GM23248 (cell line): ENCODE results near the gene TRIM52. TPM values are rescaled to one million over a fixed set of nuclear protein-coding genes. Genes with fewer than 3 reads are reported as not detected.

ENCODE experiments used
- DNase-seq: peaks from one replicate; pipeline ENCODE4 v3.0.0-alpha.2; 2015
- H2AFZ ChIP-seq: fragments of 200-600 bp; sonication (generic); 2 replicates; pipeline ENCODE4 v1.6.1; 2016; ENCODE audit warnings: antibody characterized with exemption
- H3F3A ChIP-seq: fragments of 200-600 bp; sonication (generic); 2 replicates; pipeline ENCODE4 v1.6.1; 2016; ENCODE audit warnings: mild to moderate bottlenecking, antibody characterized with exemption, mixed run types; ENCODE audit not compliant: insufficient read depth
- H3K27ac ChIP-seq: fragments of 200-600 bp; sonication (generic); 2 replicates; pipeline ENCODE4 v1.5.1; 2016; ENCODE audit warnings: mild to moderate bottlenecking
- H3K27me3 ChIP-seq: fragments of 200-600 bp; sonication (generic); replicated peaks from 2 replicates; pipeline ENCODE4 v1.6.1; 2016; ENCODE audit warnings: mild to moderate bottlenecking; ENCODE audit not compliant: insufficient read depth
- H3K36me3 ChIP-seq: fragments of 200-600 bp; sonication (generic); 2 replicates; pipeline ENCODE4 v1.6.1; 2016; ENCODE audit warnings: low read depth, mild to moderate bottlenecking
- H3K4me1 ChIP-seq: fragments of 200-600 bp; sonication (generic); 2 replicates; pipeline ENCODE4 v1.6.1; 2016; ENCODE audit warnings: mild to moderate bottlenecking; ENCODE audit not compliant: insufficient read depth
- H3K4me2 ChIP-seq: fragments of 200-600 bp; sonication (generic); one replicate; pipeline ENCODE4 v1.6.1; 2016; ENCODE audit warnings: mild to moderate bottlenecking; ENCODE audit not compliant: unreplicated experiment
- H3K4me3 ChIP-seq: fragments of 200-600 bp; sonication (generic); 2 replicates; pipeline ENCODE4 v1.5.1; 2016; ENCODE audit warnings: mild to moderate bottlenecking
- H3K79me2 ChIP-seq: fragments of 200-600 bp; sonication (generic); 2 replicates; pipeline ENCODE4 v1.6.1; 2016; ENCODE audit warnings: mild to moderate bottlenecking; ENCODE audit not compliant: insufficient read depth
- H3K9ac ChIP-seq: fragments of 200-600 bp; sonication (generic); 2 replicates; pipeline ENCODE4 v1.6.1; 2016; ENCODE audit warnings: mild to moderate bottlenecking
- H3K9me2 ChIP-seq: fragments of 200-600 bp; sonication (generic); 2 replicates; pipeline ENCODE4 v1.6.1; 2016; ENCODE audit warnings: mixed run types, mild to moderate bottlenecking, moderate library complexity; ENCODE audit not compliant: insufficient read depth
- H3K9me3 ChIP-seq: fragments of 200-600 bp; sonication (generic); one replicate; pipeline ENCODE4 v1.6.1; 2017; ENCODE audit warnings: low read depth
- H4K20me1 ChIP-seq: fragments of 200-600 bp; sonication (generic); 2 replicates; pipeline ENCODE4 v1.6.0; 2016; ENCODE audit not compliant: insufficient read depth
- EZH2 ChIP-seq: fragments of 200-600 bp; sonication (generic); IDR thresholded peaks from 2 replicates; pipeline ENCODE4 v1.6.1; 2018; ENCODE audit warnings: antibody characterized with exemption, mild to moderate bottlenecking; ENCODE audit not compliant: insufficient read depth, poor library complexity, severe bottlenecking
- EZH2phosphoT487 ChIP-seq: fragments of 200-600 bp; sonication (generic); IDR thresholded peaks from 2 replicates; pipeline ENCODE4 v1.6.1; 2018; ENCODE audit warnings: antibody characterized with exemption, moderate library complexity, mild to moderate bottlenecking, low read depth; ENCODE audit not compliant: insufficient read depth
- WGBS, 2 experiments: methylation state at CpG; one replicate each; pipeline ENCODE4 v1.1.6; 2015 to 2017; ENCODE audit warnings: low lambda C conversion rate in 2 of 2, low coverage in 1 of 2; ENCODE audit errors: missing lambda C conversion rate in 2 of 2; 5-methylcytosine and 5-hydroxymethylcytosine counted together
- in situ Hi-C: fragments of 300-500 bp; cut with MboI; formaldehyde crosslinking; loops from 2 replicates; pipeline ENCODE4 v1.15.0; 2020
- polyA plus RNA-seq: library from polyadenylated mRNA; unstranded; fragments of >200 nt; fragmentation: Nextera tagmentation; extraction: Ambion mirVana; gene quantifications from 2 replicates; pipeline ENCODE4 v1.2.1, GENCODE V29; 2016
- total RNA-seq: library from RNA; depleted of rRNA; stranded (reverse); fragments of >200 nt; shearing (Covaris generic); gene quantifications from 2 replicates; pipeline ENCODE4 v1.2.3, GENCODE V29; 2014

TRIM52 gene
- total and polyA plus RNA-seq, 2 experiments from 2014 or later = 4.1 to 6.6 TPM

DNA sequence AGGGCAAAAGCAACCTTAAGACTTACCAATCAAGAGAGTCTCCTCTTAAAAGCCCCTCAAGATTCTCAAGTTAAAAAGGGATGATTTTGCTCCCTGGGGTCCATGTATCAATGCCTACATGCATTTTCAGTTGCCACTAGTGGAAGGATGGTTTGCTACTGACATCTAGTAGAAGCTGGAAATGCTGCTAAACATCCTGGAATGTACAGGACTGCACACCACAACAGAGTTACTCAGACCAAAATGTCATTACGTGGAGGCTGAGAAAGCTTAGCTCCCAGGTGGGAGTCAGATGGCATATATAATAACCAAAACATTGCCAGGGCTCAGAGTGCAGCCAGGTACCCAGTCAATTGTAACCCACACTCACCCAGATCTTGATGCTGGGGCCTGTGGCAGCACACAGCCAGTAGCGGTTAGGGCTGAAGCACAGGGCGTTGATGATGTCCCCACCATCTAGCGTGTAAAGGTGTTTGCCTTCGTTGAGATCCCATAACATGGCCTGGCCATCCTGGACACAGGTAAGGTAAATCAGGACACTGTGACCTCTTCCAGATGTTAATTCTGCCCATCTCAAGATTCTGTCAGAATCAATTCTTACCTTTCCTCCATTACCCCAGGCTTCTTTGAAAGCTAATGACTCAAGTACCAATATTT is 23.1 kb downstream of the TRIM52 start:
- Histone ChIP-seq H3K36me3 (peaks cover 66% of the 10 kb centered on the region), H3K27ac (peak overlapping the region; percentile 4; the same call in 1 of the 2 replicates), H3K27me3 (no peaks in the 10 kb centered on the region), H3K79me2 (peaks cover 62% of the 10 kb centered on the region), H3K4me2 (no peak overlapping the region), H2AFZ (no peak overlapping the region), H3K9me3 (no peaks in the 10 kb centered on the region), H3F3A (peaks cover 92% of the 10 kb centered on the region), H3K9ac (peak overlapping the region; percentile 23; the same call in 1 of the 2 replicates), H4K20me1 (peaks cover 17% of the 10 kb centered on the region), H3K4me1 (peaks cover 18% of the 10 kb centered on the region), H3K4me3 (no peak overlapping the region), H3K9me2 (no peaks in the 10 kb centered on the region)
- in situ Hi-C loops = no loop called here
- TF ChIP-seq EZH2phosphoT487 (no peak), EZH2 (no peak)
- no peak for DNase-seq
- 93 to 95% methylated on average over 5 of the region's 5 CpGs for WGBS, 2 experiments

DNA sequence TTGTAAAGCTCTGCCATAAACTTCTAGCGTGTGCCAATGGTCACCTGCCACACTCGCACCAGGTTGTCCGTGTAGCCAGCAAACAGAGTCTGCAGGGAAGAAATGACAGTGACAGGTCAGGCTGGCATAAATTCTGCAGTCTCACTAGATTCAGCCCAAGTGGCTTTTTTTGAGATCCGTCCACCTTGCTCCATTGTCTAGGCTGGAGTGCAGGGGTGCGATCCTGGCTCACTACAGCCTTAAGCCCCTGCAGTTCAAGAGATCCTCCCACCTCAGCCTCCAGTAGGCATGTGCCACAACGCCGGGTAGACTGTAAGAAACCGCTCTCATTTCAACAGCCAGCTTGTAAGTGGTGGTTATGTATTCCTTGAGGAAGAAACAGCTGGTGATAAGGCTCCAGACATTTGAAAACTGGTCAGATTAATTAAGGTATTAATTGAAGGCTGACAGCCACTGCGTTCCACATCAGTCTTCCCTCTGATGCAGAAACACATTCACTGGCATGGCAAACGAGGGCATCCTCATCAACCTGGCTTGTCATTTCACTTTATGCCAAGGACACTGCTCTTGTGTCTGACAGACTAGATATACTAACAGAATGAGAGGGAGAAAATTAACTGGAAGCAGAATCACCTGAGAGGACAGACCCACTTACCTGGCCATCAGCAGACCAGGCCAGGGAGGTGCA is 23.8 kb downstream of the TRIM52 start:
- Histone ChIP-seq H3K4me3 (no peak overlapping the region), H2AFZ (no peak overlapping the region), H3K79me2 (peaks cover 55% of the 10 kb centered on the region), H3K9ac (no peak overlapping the region), H3K4me1 (peaks cover 16% of the 10 kb centered on the region), H3K4me2 (no peak overlapping the region), H3K27me3 (no peaks in the 10 kb centered on the region), H3K36me3 (peaks cover 65% of the 10 kb centered on the region), H3K9me2 (no peaks in the 10 kb centered on the region), H3K27ac (no peak overlapping the region), H3F3A (peaks cover 92% of the 10 kb centered on the region), H4K20me1 (peaks cover 15% of the 10 kb centered on the region), H3K9me3 (no peaks in the 10 kb centered on the region)
- no peak for DNase-seq
- TF ChIP-seq EZH2 (no peak), EZH2phosphoT487 (no peak)
- 78 to 80% methylated on average over 10 of the region's 10 CpGs for whole genome bisulfite sequencing, 2 experiments
- in situ Hi-C loops = no loop called here

DNA sequence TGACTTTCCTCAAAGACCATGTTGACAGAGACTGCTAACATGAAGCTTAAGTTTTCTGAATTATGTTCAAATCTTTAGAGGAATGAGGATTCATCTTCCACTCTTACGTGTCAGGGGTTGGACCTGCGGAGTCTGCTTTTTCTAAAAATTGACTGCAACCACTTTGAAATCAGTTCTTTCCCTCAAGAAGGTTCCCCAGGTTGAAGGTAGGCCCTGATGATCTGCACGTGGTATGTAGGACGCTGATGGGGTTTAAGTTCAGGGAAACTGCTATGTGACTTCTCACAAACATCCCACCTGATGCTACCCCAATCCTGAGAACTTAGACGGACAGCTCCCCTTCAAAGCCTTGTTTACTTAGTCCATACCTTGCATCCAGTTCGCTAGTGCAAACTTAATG is 24.5 kb downstream of the TRIM52 start:
- Histone ChIP-seq H3K9ac (no peak overlapping the region), H2AFZ (no peak overlapping the region), H4K20me1 (peaks cover 11% of the 10 kb centered on the region), H3K4me3 (no peak overlapping the region), H3K9me2 (no peaks in the 10 kb centered on the region), H3F3A (peaks cover 92% of the 10 kb centered on the region), H3K27me3 (no peaks in the 10 kb centered on the region), H3K27ac (no peak overlapping the region), H3K79me2 (peaks cover 49% of the 10 kb centered on the region), H3K4me2 (no peak overlapping the region), H3K36me3 (peaks cover 60% of the 10 kb centered on the region), H3K4me1 (peaks cover 11% of the 10 kb centered on the region), H3K9me3 (no peaks in the 10 kb centered on the region)
- 78 to 85% methylated on average over 6 of the region's 6 CpGs for WGBS, 2 experiments
- no peak for DNase-seq
- TF ChIP-seq EZH2phosphoT487 = no peak
- TF ChIP-seq EZH2 = no peak
- in situ Hi-C loops = no loop called here

DNA sequence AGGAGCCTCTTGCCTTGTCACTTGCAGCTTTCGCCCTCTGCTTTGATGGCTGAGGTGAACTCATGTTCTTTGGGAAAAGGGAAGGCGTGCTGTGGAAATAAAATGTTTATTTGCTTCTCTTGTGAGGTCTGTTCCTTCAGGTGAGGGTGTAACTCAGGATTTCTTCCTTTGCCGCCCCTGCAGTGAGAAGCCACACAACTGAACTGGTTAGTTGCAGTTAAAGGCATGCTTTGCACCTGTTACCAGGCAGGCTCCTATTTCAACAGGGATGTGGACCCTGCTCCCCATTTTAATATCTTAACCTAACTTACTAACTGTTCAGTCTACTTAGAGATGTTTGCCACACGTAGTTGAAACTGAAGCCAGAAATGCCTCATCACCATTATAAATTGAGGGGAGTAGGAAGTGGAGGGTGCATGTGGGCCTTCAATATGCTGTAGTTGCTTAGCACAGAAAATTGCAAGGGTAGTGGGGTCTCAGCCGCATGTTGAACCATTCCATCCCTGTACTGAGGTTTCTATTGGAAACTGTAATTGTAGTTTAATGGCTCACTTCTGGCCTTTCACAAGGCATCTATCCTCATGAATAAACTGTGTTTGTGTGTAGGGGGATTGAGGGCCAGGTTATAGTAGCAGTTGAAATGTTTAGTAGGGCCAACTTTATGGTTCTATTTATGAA is 25.1 kb downstream of the TRIM52 start:
- H3K4me2 ChIP-seq = no peak overlapping the region
- peak overlapping the region; percentile 39; the same call in 1 of the 2 replicates for H3K27ac ChIP-seq
- in situ Hi-C loops = no loop called here
- peaks cover 42% of the 10 kb centered on the region for H3K79me2 ChIP-seq
- no peak for DNase-seq
- peaks cover 6% of the 10 kb centered on the region for H4K20me1 ChIP-seq
- H2AFZ ChIP-seq = no peak overlapping the region
- no peak for TF ChIP-seq EZH2phosphoT487
- no peak for TF ChIP-seq EZH2
- 77 to 78% methylated on average over 5 of the region's 5 CpGs for WGBS, 2 experiments
- peaks cover 88% of the 10 kb centered on the region for H3F3A ChIP-seq
- H3K9me3 ChIP-seq = no peaks in the 10 kb centered on the region
- no peak overlapping the region; the same call in 1 of the 2 replicates for H3K9ac ChIP-seq
- no peak overlapping the region for H3K4me3 ChIP-seq
- no peaks in the 10 kb centered on the region for H3K9me2 ChIP-seq
- H3K27me3 ChIP-seq = no peaks in the 10 kb centered on the region
- peaks cover 6% of the 10 kb centered on the region for H3K4me1 ChIP-seq
- H3K36me3 ChIP-seq = peaks cover 54% of the 10 kb centered on the region
